Muscle layer of duodenum (tissue), 2 donors: ENCODE data around the gene LOXHD1.

Experiments used
- H3K27ac ChIP-seq: one replicate; pipeline ENCODE4 v1.7.0; 2013; ENCODE audit warnings: mild to moderate bottlenecking, low read length
- H3K27me3 ChIP-seq: one replicate; pipeline ENCODE4 v1.7.0; 2013; ENCODE audit warnings: low read depth, mild to moderate bottlenecking, control low read depth, low read length
- H3K36me3 ChIP-seq, 2 donors: one replicate each; pipeline ENCODE4 v1.7.0; 2013; ENCODE audit warnings: low read length in 2 of 2, control low read depth in 1 of 2, mild to moderate bottlenecking in 1 of 2; ENCODE audit not compliant: insufficient read depth in 2 of 2, control insufficient read depth in 1 of 2
- H3K4me1 ChIP-seq, 2 donors: one replicate each; pipeline ENCODE4 v1.7.0; 2013; ENCODE audit warnings: low read length in 2 of 2, mild to moderate bottlenecking in 2 of 2, control low read depth in 1 of 2, moderate library complexity in 1 of 2; ENCODE audit not compliant: insufficient read depth in 2 of 2, control insufficient read depth in 1 of 2
- H3K4me3 ChIP-seq, 2 donors: one replicate each; pipeline ENCODE4 v1.7.0; 2013; ENCODE audit warnings: low read length in 2 of 2, low read depth in 1 of 2, mild to moderate bottlenecking in 1 of 2
- H3K9me3 ChIP-seq, 2 donors: one replicate each; pipeline ENCODE4 v1.7.0; 2013; ENCODE audit warnings: low read length in 2 of 2, control low read depth in 1 of 2, mild to moderate bottlenecking in 1 of 2; ENCODE audit not compliant: control insufficient read depth in 1 of 2
- donor health status: healthy.

Gene LOXHD1

GRCh38 chr18:46519870-46520269, 137.2 kb downstream of the LOXHD1 start:
- H3K36me3 ChIP-seq, result no peaks in the 10 kb centered on the region
- H3K4me1 ChIP-seq, result no peaks in the 10 kb centered on the region
- H3K4me3 ChIP-seq, result no peak overlapping the region
- no peak overlapping the region for H3K27ac ChIP-seq
- H3K9me3 ChIP-seq, result no peaks in the 10 kb centered on the region
- H3K27me3 ChIP-seq, result no peaks in the 10 kb centered on the region

- H3K27ac ChIP-seq, result no peak overlapping the region
- H3K27me3 ChIP-seq, result no peaks in the 10 kb centered on the region
- no peaks in the 10 kb centered on the region for H3K4me1 ChIP-seq
- H3K9me3 ChIP-seq, result no peaks in the 10 kb centered on the region
- H3K36me3 ChIP-seq, result no peaks in the 10 kb centered on the region
- H3K4me3 ChIP-seq, result no peak overlapping the region
Measured at GRCh38 chr18:46518438-46518837, 138.6 kb downstream of the LOXHD1 start.

- no peaks in the 10 kb centered on the region for H3K9me3 ChIP-seq
- H3K27ac ChIP-seq, result no peak overlapping the region
- H3K27me3 ChIP-seq, result no peaks in the 10 kb centered on the region
- no peak overlapping the region for H3K4me3 ChIP-seq
- no peaks in the 10 kb centered on the region for H3K36me3 ChIP-seq
- no peaks in the 10 kb centered on the region for H3K4me1 ChIP-seq
Measured at GRCh38 chr18:46516555-46516954, 140.5 kb downstream of the LOXHD1 start.

GRCh38 chr18:46510386-46510785, 146.6 kb downstream of the LOXHD1 start:
- H3K4me1 ChIP-seq, result no peaks in the 10 kb centered on the region
- no peak overlapping the region for H3K27ac ChIP-seq
- H3K36me3 ChIP-seq, result no peaks in the 10 kb centered on the region
- no peaks in the 10 kb centered on the region for H3K9me3 ChIP-seq
- no peak overlapping the region for H3K4me3 ChIP-seq
- no peaks in the 10 kb centered on the region for H3K27me3 ChIP-seq

- H3K4me3 ChIP-seq, result no peak overlapping the region
- no peaks in the 10 kb centered on the region for H3K27me3 ChIP-seq
- H3K4me1 ChIP-seq, result no peaks in the 10 kb centered on the region
- no peak overlapping the region for H3K27ac ChIP-seq
- H3K36me3 ChIP-seq, result no peaks in the 10 kb centered on the region
- H3K9me3 ChIP-seq, result no peaks in the 10 kb centered on the region
Measured at GRCh38 chr18:46509530-46509929, 147.5 kb downstream of the LOXHD1 start.

GRCh38 chr18:46506974-46507586, 149.9 kb downstream of the LOXHD1 start:
- no peaks in the 10 kb centered on the region for H3K27me3 ChIP-seq
- no peak overlapping the region for H3K4me3 ChIP-seq
- H3K36me3 ChIP-seq, result no peaks in the 10 kb centered on the region
- H3K9me3 ChIP-seq, result no peaks in the 10 kb centered on the region
- no peaks in the 10 kb centered on the region for H3K4me1 ChIP-seq
- no peak overlapping the region for H3K27ac ChIP-seq

- Histone ChIP-seq H3K27ac (no peak overlapping the region), H3K9me3 (no peaks in the 10 kb centered on the region), H3K27me3 (no peaks in the 10 kb centered on the region)
Measured at GRCh38 chr18:46502444-46502843, 154.6 kb downstream of the LOXHD1 start.

GRCh38 chr18:46497129-46497528, 159.9 kb downstream of the LOXHD1 start:
- H3K27ac ChIP-seq, result no peak overlapping the region

More at GRCh38 chr18:46502444-46502843, 154.6 kb downstream of the LOXHD1 start:
- H3K36me3 ChIP-seq, result no peaks in the 10 kb centered on the region
- no peaks in the 10 kb centered on the region for H3K4me1 ChIP-seq
- H3K4me3 ChIP-seq, result no peak overlapping the region

GRCh38 chr18:46488471-46489213, 168.4 kb downstream of the LOXHD1 start:
- no peak overlapping the region for H3K4me3 ChIP-seq
- H3K4me1 ChIP-seq, result no peaks in the 10 kb centered on the region
- no peaks in the 10 kb centered on the region for H3K36me3 ChIP-seq
- no peaks in the 10 kb centered on the region for H3K27me3 ChIP-seq
- no peak overlapping the region for H3K27ac ChIP-seq
- H3K9me3 ChIP-seq, result no peaks in the 10 kb centered on the region

More at GRCh38 chr18:46497129-46497528, 159.9 kb downstream of the LOXHD1 start:
- H3K36me3 ChIP-seq, result no peaks in the 10 kb centered on the region
- H3K4me3 ChIP-seq, result no peak overlapping the region
- no peaks in the 10 kb centered on the region for H3K4me1 ChIP-seq
- H3K9me3 ChIP-seq, result no peaks in the 10 kb centered on the region
- no peaks in the 10 kb centered on the region for H3K27me3 ChIP-seq

GRCh38 chr18:46485675-46486194, 171.3 kb downstream of the LOXHD1 start:
- Histone ChIP-seq H3K27me3 (no peaks in the 10 kb centered on the region), H3K36me3 (no peaks in the 10 kb centered on the region), H3K27ac (no peak overlapping the region), H3K4me1 (no peaks in the 10 kb centered on the region), H3K9me3 (peaks cover 0 to 3% of the 10 kb centered on the region in 2 donors), H3K4me3 (no peak overlapping the region)

GRCh38 chr18:46484971-46485370, 172.0 kb downstream of the LOXHD1 start:
- no peak overlapping the region for H3K4me3 ChIP-seq

More at GRCh38 chr18:46484971-46485370, 172.0 kb downstream of the LOXHD1 start:
- H3K27me3 ChIP-seq, result no peaks in the 10 kb centered on the region
- H3K4me1 ChIP-seq, result no peaks in the 10 kb centered on the region
- peaks cover 0 to 3% of the 10 kb centered on the region in 2 donors for H3K9me3 ChIP-seq
- H3K36me3 ChIP-seq, result no peaks in the 10 kb centered on the region
- no peak overlapping the region for H3K27ac ChIP-seq
